B cell (primary cell): Measurements from ENCODE around the gene PXN. TPM values are rescaled to one million over a fixed set of nuclear protein-coding genes. Genes with fewer than 3 reads are reported as not detected.

ENCODE experiments used
- ATAC-seq: fragments of 200-7000 bp; cut with Tn5 transposase; one replicate; pipeline ENCODE4 v1.10.0; 2021; ENCODE audit warnings: low read depth, mild to moderate bottlenecking, moderate number of reproducible peaks, moderate library complexity
- CTCF ChIA-PET: fragments of 350-600 bp; sonication (Branson Sonifier 250); formaldehyde crosslinking; loops from one replicate; lab custom pipeline; 2021; ENCODE audit warnings: antibody characterized with exemption, inconsistent platforms; lab: Charles Lee
- POLR2A ChIA-PET: fragments of 350-600 bp; sonication (Branson Sonifier 250); formaldehyde crosslinking; loops from one replicate; lab custom pipeline; 2021; ENCODE audit warnings: antibody characterized with exemption; lab: Charles Lee
- DNase-seq: peaks from one replicate; pipeline ENCODE4 v3.0.0; 2013
- H2AFZ ChIP-seq: 2 replicates; pipeline ENCODE4 v1.6.1; 2012; ENCODE audit warnings: mild to moderate bottlenecking, low read depth, low read length; ENCODE audit not compliant: insufficient read depth, poor library complexity, severe bottlenecking
- H3K27ac ChIP-seq, 2 donors: 1 replicate in 1 of 2; 2 replicates in 1 of 2; pipeline ENCODE4 v1.5.1; 2012 to 2013; ENCODE audit warnings: low read length in 2 of 2, mild to moderate bottlenecking in 2 of 2, moderate library complexity in 1 of 2
- H3K27me3 ChIP-seq, 4 experiments: fragments of 200-600 bp in 1 of 4; sonication (generic) in 1 of 4; replicated peaks in 1 of 4; 1 replicate in 2 of 4; 2 replicates in 2 of 4; pipeline versions ENCODE4 v1.6.1 to v1.7.0; 2013 to 2016; ENCODE audit warnings: low read length in 3 of 4, mild to moderate bottlenecking in 2 of 4, mixed read lengths in 1 of 4, moderate library complexity in 1 of 4; ENCODE audit not compliant: insufficient read depth in 4 of 4, control insufficient read depth in 3 of 4; ENCODE audit errors: control extremely low read depth in 1 of 4
- H3K36me3 ChIP-seq, 2 experiments: replicated peaks in 1 of 2; 1 replicate in 1 of 2; 2 replicates in 1 of 2; pipeline versions ENCODE4 v1.6.1 to v1.7.1; 2013; ENCODE audit warnings: low read length in 1 of 2; ENCODE audit not compliant: insufficient read depth in 2 of 2, control insufficient read depth in 1 of 2; ENCODE audit errors: control extremely low read depth in 1 of 2, extremely low read depth in 1 of 2
- H3K4me1 ChIP-seq, 2 donors: fragments of 200-600 bp in 1 of 2; sonication (generic) in 1 of 2; 1 replicate in 1 of 2; 2 replicates in 1 of 2; pipeline versions ENCODE4 v1.5.1 to v1.6.1; 2013 to 2017; ENCODE audit warnings: low read length in 2 of 2; ENCODE audit not compliant: control insufficient read depth in 2 of 2, insufficient read depth in 2 of 2
- H3K4me2 ChIP-seq: replicated peaks from 2 replicates; pipeline ENCODE3; 2012; ENCODE audit warnings: mild to moderate bottlenecking, low read depth, low read length; ENCODE audit not compliant: poor library complexity, severe bottlenecking
- H3K4me3 ChIP-seq, 5 experiments: fragments of 200-600 bp in 1 of 5; sonication (generic) in 1 of 5; 1 replicate in 3 of 5; 2 replicates in 2 of 5; pipeline versions ENCODE4 v1.5.1 to v1.7.0; 2011 to 2016; ENCODE audit warnings: low read length in 4 of 5, mild to moderate bottlenecking in 4 of 5, low read depth in 2 of 5, control low read depth in 1 of 5, moderate library complexity in 1 of 5; ENCODE audit not compliant: insufficient read depth in 1 of 5; ENCODE audit errors: control extremely low read depth in 1 of 5, extremely low read depth in 1 of 5
- H3K79me2 ChIP-seq: fragments of 200-600 bp; sonication (generic); one replicate; pipeline ENCODE4 v1.6.0; 2016; ENCODE audit warnings: low read length; ENCODE audit not compliant: control insufficient read depth, insufficient read depth
- H3K9ac ChIP-seq: fragments of 200-600 bp; sonication (generic); 2 replicates; pipeline ENCODE4 v1.6.1; 2017; ENCODE audit warnings: mild to moderate bottlenecking, low read length, moderate library complexity
- H3K9me3 ChIP-seq, 3 donors: one replicate each; pipeline versions ENCODE4 v1.6.1 to v1.7.1; 2013; ENCODE audit warnings: low read length in 2 of 3; ENCODE audit not compliant: control insufficient read depth in 2 of 3, insufficient read depth in 1 of 3; ENCODE audit errors: control extremely low read depth in 1 of 3
- H4K20me1 ChIP-seq: 2 replicates; pipeline ENCODE4 v1.6.0; 2012; ENCODE audit warnings: mild to moderate bottlenecking, low read length; ENCODE audit not compliant: insufficient read depth, control insufficient read depth, poor library complexity, severe bottlenecking
- H3K27ac Mint-ChIP-seq: one replicate; pipeline ENCODE4 v1.8.0; 2021; ENCODE audit warnings: mixed read lengths
- H3K27me3 Mint-ChIP-seq: one replicate; pipeline ENCODE4 v1.8.0; 2021; ENCODE audit warnings: mixed read lengths
- H3K4me1 Mint-ChIP-seq: one replicate; pipeline ENCODE4 v1.8.0; 2021; ENCODE audit warnings: mixed read lengths
- H3K4me3 Mint-ChIP-seq: one replicate; pipeline ENCODE4 v1.8.0; 2021; ENCODE audit warnings: mixed read lengths
- H3K9me3 Mint-ChIP-seq: one replicate; pipeline ENCODE4 v1.8.0; 2022; ENCODE audit warnings: mixed read lengths; ENCODE audit not compliant: insufficient read depth
- CTCF ChIP-seq: fragments of 200-600 bp; IDR thresholded peaks from one replicate; pipeline ENCODE4 v1.8.0; 2022; ENCODE audit warnings: antibody characterized with exemption, mild to moderate bottlenecking
- EZH2 ChIP-seq: IDR thresholded peaks from 2 replicates; pipeline ENCODE4 v1.6.1; 2012; ENCODE audit warnings: borderline replicate concordance, low read depth, mild to moderate bottlenecking, moderate library complexity, low read length; ENCODE audit not compliant: insufficient read depth, poor library complexity, severe bottlenecking
- WGBS: methylation state at CpG from one replicate; pipeline ENCODE4 v1.1.5; 2013; ENCODE audit warnings: missing lambda C conversion rate; ENCODE audit not compliant: insufficient coverage; 5-methylcytosine and 5-hydroxymethylcytosine counted together
- intact Hi-C: fragments of 100-400 bp; cut with micrococcal nuclease; formaldehyde crosslinking; loops from one replicate; pipeline ENCODE4 v1.10.0; 2022
- polyA plus RNA-seq: library from polyadenylated mRNA; depleted of rRNA; stranded (reverse); fragments of >200 nt; gene quantifications from 2 replicates; pipeline ENCODE4 v1.2.3, GENCODE V29; 2012
- total RNA-seq, 2 donors: library from RNA; stranded (reverse); fragments of 120-200 nt in 1 of 2; gene quantifications; 1 replicate in 1 of 2; 2 replicates in 1 of 2; pipeline versions ENCODE4 v1.2.3 to v1.2.4, GENCODE V29; 2013 to 2022

PXN gene
- total and polyA plus RNA-seq, 2 donors (not counting 1 experiment from before 2014, with no cell fraction given), result 2.0 to 3.1 TPM

DNA sequence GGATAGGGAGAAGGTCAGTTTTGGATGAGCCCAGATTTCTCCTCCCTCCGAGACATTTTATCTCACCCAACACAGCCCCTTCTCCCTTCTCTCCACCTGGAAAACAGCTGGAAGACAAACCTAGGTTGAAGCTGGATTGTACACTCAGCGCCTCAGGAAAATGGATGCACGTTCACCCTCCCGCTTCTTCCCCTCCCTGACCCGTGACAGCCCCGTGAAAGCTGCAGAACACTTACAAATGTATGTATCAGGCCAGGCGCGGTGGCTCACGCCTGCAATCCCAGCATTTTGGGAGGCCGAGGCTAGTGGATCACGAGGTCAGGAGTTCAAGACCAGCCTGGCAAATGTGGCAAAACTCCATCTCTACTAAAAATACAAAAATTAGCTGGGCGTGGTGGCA, 22.0 kb upstream of the PXN start:
- CTCF ChIA-PET, result interaction anchor here (1.4 to 2.9 kb wide), 2 partner anchors 20 to 60 kb away, joined by 3 to 10 read pairs; no protein-coding TSS in a partner anchor
- H3K27ac Mint-ChIP-seq, result no peak overlapping the region
- peaks cover 13% of the 10 kb centered on the region for H3K4me1 Mint-ChIP-seq

More for the DNA sequence above, 22.0 kb upstream of the PXN start:
- POLR2A ChIA-PET, result interaction anchor here (0.6 kb wide), 1 partner anchor 16 kb away, joined by 6 read pairs; no protein-coding TSS in a partner anchor
- no peaks in the 10 kb centered on the region for H3K9me3 ChIP-seq
- intact Hi-C loops, result no loop called here
- Mint-ChIP-seq H3K27me3 (no peaks in the 10 kb centered on the region), H3K9me3 (no peaks in the 10 kb centered on the region), H3K4me3 (no peak overlapping the region)
- DNase-seq (no peak), ATAC-seq (no peak)
- no peak for TF ChIP-seq EZH2
- TF ChIP-seq CTCF, result no peak
- H3K9ac ChIP-seq, result no peak overlapping the region
- H3K4me1 ChIP-seq, result peaks cover 8 to 14% of the 10 kb centered on the region in 2 donors
- H3K27ac ChIP-seq, result no peak overlapping the region
- H3K36me3 ChIP-seq, result no peaks in the 10 kb centered on the region
- 86% methylated on average over 5 of the region's 12 CpGs for WGBS
- H2AFZ ChIP-seq, result no peak overlapping the region
- H3K4me2 ChIP-seq, result no peak overlapping the region
- H3K79me2 ChIP-seq, result no peaks in the 10 kb centered on the region
- no peaks in the 10 kb centered on the region for H3K27me3 ChIP-seq
- H4K20me1 ChIP-seq, result no peaks in the 10 kb centered on the region
- H3K4me3 ChIP-seq, result no peak overlapping the region
